Karpas-422 (cell line): ENCODE results near the gene ATP13A2. TPM values are rescaled to one million over a fixed set of nuclear protein-coding genes. Genes with fewer than 3 reads are reported as not detected.
"Not testable (repeated sequence)": the region's sequence is repeated elsewhere in the genome, so short reads cannot be mapped to it uniquely, and the experiment has no call there.

Experiments
- DNase-seq: peaks from one replicate; pipeline ENCODE4 v3.0.0-alpha.2; 2015
- H2AFZ ChIP-seq: fragments of 200-600 bp; sonication (generic); 2 replicates; pipeline ENCODE4 v1.6.1; 2014; ENCODE audit warnings: antibody characterized with exemption, low read length, mixed read lengths
- H3K27ac ChIP-seq: fragments of 200-600 bp; sonication (generic); 2 replicates; pipeline ENCODE4 v1.5.1; 2014; ENCODE audit warnings: mild to moderate bottlenecking, low read length, moderate library complexity
- H3K27me3 ChIP-seq: fragments of 200-600 bp; sonication (generic); 2 replicates; pipeline ENCODE4 v1.6.1; 2014; ENCODE audit warnings: low read length, mixed read lengths
- H3K36me3 ChIP-seq: fragments of 200-600 bp; sonication (generic); 2 replicates; pipeline ENCODE4 v1.6.1; 2014; ENCODE audit warnings: low read length, mixed read lengths; ENCODE audit not compliant: insufficient read depth
- H3K4me1 ChIP-seq: fragments of 200-600 bp; sonication (generic); 2 replicates; pipeline ENCODE4 v1.6.1; 2014; ENCODE audit warnings: mild to moderate bottlenecking, low read length, mixed read lengths
- H3K4me2 ChIP-seq: fragments of 200-600 bp; sonication (generic); 2 replicates; pipeline ENCODE4 v1.6.1; 2014; ENCODE audit warnings: low read length, low read depth, mild to moderate bottlenecking; ENCODE audit not compliant: poor library complexity, severe bottlenecking
- H3K4me3 ChIP-seq: fragments of 200-600 bp; sonication (generic); 2 replicates; pipeline ENCODE4 v1.5.1; 2014; ENCODE audit warnings: mild to moderate bottlenecking, antibody characterized with exemption, low read length, mixed read lengths
- H3K79me2 ChIP-seq: fragments of 200-600 bp; sonication (generic); 2 replicates; pipeline ENCODE4 v1.6.1; 2014; ENCODE audit warnings: mild to moderate bottlenecking, low read length, mixed read lengths
- H3K9ac ChIP-seq: fragments of 200-600 bp; sonication (generic); 2 replicates; pipeline ENCODE4 v1.6.0; 2014; ENCODE audit warnings: low read length
- H3K9me2 ChIP-seq: fragments of 200-600 bp; sonication (generic), shearing (Covaris generic); replicated peaks from 2 replicates; pipeline ENCODE4 v1.6.0; 2014; ENCODE audit warnings: mild to moderate bottlenecking, low read length, moderate library complexity; ENCODE audit not compliant: insufficient read depth
- H3K9me3 ChIP-seq: fragments of 300-700, 200-600 bp; sonication (generic); 2 replicates; pipeline ENCODE4 v1.6.1; 2014; ENCODE audit warnings: low read length, mixed read lengths
- H4K20me1 ChIP-seq: fragments of 200-600 bp; sonication (generic); 2 replicates; pipeline ENCODE4 v1.6.1; 2014; ENCODE audit warnings: mild to moderate bottlenecking, antibody characterized with exemption, low read length, low read depth; ENCODE audit not compliant: insufficient read depth
- total RNA-seq: library from RNA; depleted of rRNA; stranded (reverse); fragments of >200 nt; shearing (Covaris generic); gene quantifications from 2 replicates; pipeline ENCODE4 v1.2.3, GENCODE V29; 2014; ENCODE audit warnings: low replicate concordance

The ATP13A2 gene
- total RNA-seq, 1 experiment from 2014 or later, result 13.6 TPM

GRCh38 chr1:16949026-16949425 is 62.7 kb downstream of the ATP13A2 start:
- not testable (repeated sequence) for H3K9me3 ChIP-seq, H3K27ac ChIP-seq, H3K36me3 ChIP-seq, H4K20me1 ChIP-seq, H3K4me2 ChIP-seq, DNase-seq, H3K9ac ChIP-seq, H3K79me2 ChIP-seq, H3K4me3 ChIP-seq, H3K9me2 ChIP-seq, H3K4me1 ChIP-seq, H3K27me3 ChIP-seq, H2AFZ ChIP-seq

GRCh38 chr1:16948282-16948891 is 63.3 kb downstream of the ATP13A2 start:
- not testable (repeated sequence) for H3K27me3 ChIP-seq, H4K20me1 ChIP-seq, H3K79me2 ChIP-seq, H3K9ac ChIP-seq, H2AFZ ChIP-seq, H3K36me3 ChIP-seq, H3K9me2 ChIP-seq, H3K4me1 ChIP-seq, H3K4me2 ChIP-seq, H3K9me3 ChIP-seq, H3K27ac ChIP-seq, H3K4me3 ChIP-seq
- peak; percentile 57 for DNase-seq

- Histone ChIP-seq H3K4me3 (no peak overlapping the region), H3K9me2 (no peaks in the 10 kb centered on the region), H4K20me1 (no peaks in the 10 kb centered on the region), H2AFZ (no peak overlapping the region), H3K9ac (no peak overlapping the region), H3K4me1 (peaks cover 5% of the 10 kb centered on the region), H3K79me2 (no peaks in the 10 kb centered on the region), H3K36me3 (no peaks in the 10 kb centered on the region), H3K27ac (no peak overlapping the region), H3K4me2 (no peak overlapping the region), H3K9me3 (no peaks in the 10 kb centered on the region), H3K27me3 (no peaks in the 10 kb centered on the region)
- DNase-seq, result no peak
These were observed 65.1 kb downstream of the ATP13A2 start for GRCh38 chr1:16946646-16947045.

GRCh38 chr1:16946185-16946584 is 65.5 kb downstream of the ATP13A2 start:
- H3K27ac ChIP-seq, H3K36me3 ChIP-seq, DNase-seq, H4K20me1 ChIP-seq, H3K9ac ChIP-seq, H3K9me3 ChIP-seq, H3K27me3 ChIP-seq, H3K79me2 ChIP-seq, H3K4me2 ChIP-seq, H2AFZ ChIP-seq, H3K4me3 ChIP-seq, H3K4me1 ChIP-seq, H3K9me2 ChIP-seq: not testable (repeated sequence)

- not testable (repeated sequence) for H3K4me1 ChIP-seq, H3K9me3 ChIP-seq
These were observed 66.2 kb downstream of the ATP13A2 start for GRCh38 chr1:16945512-16945911.

GRCh38 chr1:16944038-16944437 is 67.7 kb downstream of the ATP13A2 start:
- no peaks in the 10 kb centered on the region for H3K36me3 ChIP-seq

More at GRCh38 chr1:16945512-16945911, 66.2 kb downstream of the ATP13A2 start:
- not testable (repeated sequence) for DNase-seq, H3K9me2 ChIP-seq, H3K9ac ChIP-seq, H4K20me1 ChIP-seq, H3K27me3 ChIP-seq, H3K4me2 ChIP-seq, H3K79me2 ChIP-seq, H3K27ac ChIP-seq, H3K4me3 ChIP-seq, H2AFZ ChIP-seq, H3K36me3 ChIP-seq

GRCh38 chr1:16939386-16940180 is 72.1 kb downstream of the ATP13A2 start:
- not testable (repeated sequence) for H3K36me3 ChIP-seq, H2AFZ ChIP-seq, H3K4me1 ChIP-seq, H3K9me3 ChIP-seq, H3K79me2 ChIP-seq, H3K27ac ChIP-seq, H3K27me3 ChIP-seq, H3K4me3 ChIP-seq, H4K20me1 ChIP-seq, H3K4me2 ChIP-seq, H3K9ac ChIP-seq, DNase-seq, H3K9me2 ChIP-seq

More at GRCh38 chr1:16944038-16944437, 67.7 kb downstream of the ATP13A2 start:
- H3K9ac ChIP-seq, result no peak overlapping the region
- H3K79me2 ChIP-seq, result no peaks in the 10 kb centered on the region
- H3K27ac ChIP-seq, result no peak overlapping the region
- no peaks in the 10 kb centered on the region for H3K9me2 ChIP-seq
- no peak for DNase-seq
- no peak overlapping the region for H3K4me3 ChIP-seq
- peaks cover 5% of the 10 kb centered on the region for H3K4me1 ChIP-seq
- H3K27me3 ChIP-seq, result no peaks in the 10 kb centered on the region
- no peak overlapping the region for H3K4me2 ChIP-seq
- no peaks in the 10 kb centered on the region for H4K20me1 ChIP-seq
- no peak overlapping the region for H2AFZ ChIP-seq
- H3K9me3 ChIP-seq, result no peaks in the 10 kb centered on the region

GRCh38 chr1:16938351-16939321 is 73.1 kb downstream of the ATP13A2 start:
- H3K4me1 ChIP-seq, result no peaks in the 10 kb centered on the region
- no peaks in the 10 kb centered on the region for H3K9me2 ChIP-seq
- no peak overlapping the region for H3K9ac ChIP-seq
- no peaks in the 10 kb centered on the region for H3K27me3 ChIP-seq
- no peaks in the 10 kb centered on the region for H3K36me3 ChIP-seq
- H3K79me2 ChIP-seq, result no peaks in the 10 kb centered on the region
- no peak overlapping the region for H3K27ac ChIP-seq
- DNase-seq, result no peak
- no peak overlapping the region for H3K4me2 ChIP-seq
- no peak overlapping the region for H3K4me3 ChIP-seq
- no peaks in the 10 kb centered on the region for H3K9me3 ChIP-seq
- H2AFZ ChIP-seq, result no peak overlapping the region
- H4K20me1 ChIP-seq, result no peaks in the 10 kb centered on the region
